Colonic mucosa (tissue), 4 donors: ENCODE data around the gene DHRS7B. TPM values are rescaled to one million over a fixed set of nuclear protein-coding genes. Genes with fewer than 3 reads are reported as not detected.

Source experiments
- DNase-seq: peaks from one replicate; pipeline ENCODE4 v3.0.0-alpha.2; 2020
- H3K27ac ChIP-seq: fragments of 200-600 bp; one replicate; pipeline ENCODE4 v1.8.0; 2021
- H3K27me3 ChIP-seq: fragments of 200-600 bp; one replicate; pipeline ENCODE4 v1.8.0; 2021
- H3K36me3 ChIP-seq: fragments of 200-600 bp; one replicate; pipeline ENCODE4 v1.8.0; 2021
- H3K4me1 ChIP-seq: fragments of 200-600 bp; one replicate; pipeline ENCODE4 v1.8.0; 2021; ENCODE audit warnings: mild to moderate bottlenecking
- H3K4me3 ChIP-seq: fragments of 200-600 bp; one replicate; pipeline ENCODE4 v1.8.0; 2021
- H3K9ac ChIP-seq, 2 donors: one replicate each; pipeline ENCODE4 v1.7.0; 2013; ENCODE audit warnings: control low read depth in 2 of 2, low read depth in 2 of 2, low read length in 2 of 2
- H3K9me3 ChIP-seq: fragments of 200-600 bp; one replicate; pipeline ENCODE4 v1.8.0; 2021
- CTCF ChIP-seq: fragments of 200-600 bp; IDR thresholded peaks from one replicate; pipeline ENCODE4 v1.8.0; 2022; ENCODE audit warnings: antibody characterized with exemption, mild to moderate bottlenecking
- intact Hi-C: fragments of 100-400 bp; cut with DNase I; formaldehyde crosslinking; loops from one replicate; pipeline ENCODE4 v1.14.1; 2022
- total RNA-seq, 2 donors: library from RNA; stranded (reverse); fragmentation: NEBNext Ultra II Directional in 1 of 2; extraction: Animal tissue kit (Norgen Biotek cat#: 25700) in 1 of 2; gene quantifications; one replicate each; pipeline ENCODE4 v1.2.1, GENCODE V29; 2021
- donor health status: healthy.
- donor health status: DM: no; HTN: no; CAD: no.
- donor health status: DM: no; HTN: no; CAD: no.

DHRS7B gene
- total RNA-seq, 2 donors from 2014 or later: 29.4 to 44.0 TPM

DNA sequence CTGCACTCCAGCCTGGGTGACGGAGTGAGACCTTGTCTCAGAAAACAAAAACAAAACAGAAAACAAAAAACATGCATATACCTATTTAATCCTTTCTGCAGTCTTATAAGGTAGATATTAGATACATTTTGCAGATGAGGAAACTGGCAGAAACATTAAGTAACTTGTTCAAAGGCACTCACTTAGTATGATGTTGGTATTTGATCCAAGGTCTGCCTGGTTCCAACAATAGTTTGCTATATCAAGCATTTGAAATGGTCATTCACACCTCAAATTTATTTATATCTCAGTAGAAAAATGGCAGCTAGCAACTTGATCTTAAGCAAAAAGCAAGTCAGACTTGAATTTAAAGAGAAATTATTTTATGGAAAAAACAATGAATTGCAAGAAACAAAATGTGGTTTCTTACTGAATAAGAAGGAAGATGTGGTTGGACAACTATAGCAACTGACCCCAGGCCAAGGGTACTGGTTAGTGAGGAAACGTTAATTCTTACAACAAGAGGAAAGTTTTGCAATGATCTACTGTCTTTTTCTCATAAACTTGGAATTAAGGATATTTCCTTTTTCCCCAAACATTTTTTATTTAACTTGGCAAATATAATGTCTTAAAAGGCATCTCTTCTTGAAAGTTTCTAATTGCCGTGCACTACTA, 19.7 kb downstream of the DHRS7B start:
- no peaks in the 10 kb centered on the region for H3K27me3 ChIP-seq
- H3K4me1 ChIP-seq: no peaks in the 10 kb centered on the region
- TF ChIP-seq CTCF: no peak
- no peak for DNase-seq
- no peak overlapping the region for H3K27ac ChIP-seq
- no peak overlapping the region for H3K4me3 ChIP-seq
- intact Hi-C loops: no loop called here
- no peak overlapping the region for H3K9ac ChIP-seq
- H3K9me3 ChIP-seq: no peaks in the 10 kb centered on the region
- H3K36me3 ChIP-seq: no peaks in the 10 kb centered on the region

DNA sequence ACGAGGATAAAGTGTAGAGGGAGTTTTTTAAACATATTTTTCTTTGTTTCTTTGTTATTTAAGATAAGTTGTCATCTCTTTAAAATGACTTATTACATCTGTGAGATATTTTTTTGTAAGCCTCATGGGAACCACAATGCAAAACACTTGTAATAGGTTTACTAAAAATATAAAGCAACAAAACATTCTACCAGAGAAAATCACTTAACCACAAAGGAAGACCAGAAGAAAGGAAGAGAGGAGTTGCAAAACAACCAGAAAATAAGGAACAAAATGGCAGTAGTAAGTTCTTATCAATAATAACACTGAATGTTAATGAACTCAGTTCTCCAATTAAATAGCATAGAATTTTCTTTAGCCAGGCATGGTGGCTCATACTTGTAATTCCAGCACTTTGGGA, 22.9 kb downstream of the DHRS7B start:
- no peaks in the 10 kb centered on the region for H3K36me3 ChIP-seq
- intact Hi-C loops: no loop called here

GRCh38 chr17:21152731-21153130, 26.0 kb downstream of the DHRS7B start:
- H3K27me3 ChIP-seq: no peaks in the 10 kb centered on the region
- no peak overlapping the region for H3K9ac ChIP-seq
- no peaks in the 10 kb centered on the region for H3K36me3 ChIP-seq
- no peak overlapping the region for H3K27ac ChIP-seq
- no peak overlapping the region for H3K4me3 ChIP-seq
- no peak for DNase-seq
- H3K4me1 ChIP-seq: no peaks in the 10 kb centered on the region
- H3K9me3 ChIP-seq: no peaks in the 10 kb centered on the region
- intact Hi-C loops: no loop called here
- no peak for TF ChIP-seq CTCF

More for the DNA sequence above, 22.9 kb downstream of the DHRS7B start:
- no peak overlapping the region for H3K27ac ChIP-seq
- no peak overlapping the region for H3K4me3 ChIP-seq
- H3K9me3 ChIP-seq: no peaks in the 10 kb centered on the region
- no peak for TF ChIP-seq CTCF
- DNase-seq: no peak
- no peaks in the 10 kb centered on the region for H3K27me3 ChIP-seq
- H3K4me1 ChIP-seq: no peaks in the 10 kb centered on the region
- H3K9ac ChIP-seq: no peak overlapping the region

GRCh38 chr17:21157586-21158370, 31.0 kb downstream of the DHRS7B start:
- Histone ChIP-seq H3K9me3 (no peaks in the 10 kb centered on the region), H3K27me3 (no peaks in the 10 kb centered on the region), H3K36me3 (no peaks in the 10 kb centered on the region), H3K4me1 (no peaks in the 10 kb centered on the region), H3K4me3 (no peak overlapping the region), H3K9ac (no peak overlapping the region), H3K27ac (no peak overlapping the region)
- no peak for DNase-seq
- TF ChIP-seq CTCF: no peak
- intact Hi-C loops: no loop called here

GRCh38 chr17:21160401-21160800, 33.6 kb downstream of the DHRS7B start:
- no peak for TF ChIP-seq CTCF
- H3K36me3 ChIP-seq: no peaks in the 10 kb centered on the region
- no peaks in the 10 kb centered on the region for H3K9me3 ChIP-seq
- intact Hi-C loops: no loop called here
- DNase-seq: no peak
- H3K27me3 ChIP-seq: no peaks in the 10 kb centered on the region
- no peaks in the 10 kb centered on the region for H3K4me1 ChIP-seq
- H3K9ac ChIP-seq: no peak overlapping the region
- no peak overlapping the region for H3K27ac ChIP-seq
- H3K4me3 ChIP-seq: no peak overlapping the region
